Fibroblast of peridontal ligament (primary cell): ENCODE measurements around the gene DENND2C.
A peak's percentile ranks its signal among the peaks of the same experiment; 100 is the strongest.

ENCODE experiments used
- DNase-seq: peaks from one replicate; pipeline ENCODE4 v3.0.0-alpha.2; 2010; ENCODE audit errors: extremely low read depth

The DENND2C gene

DNA sequence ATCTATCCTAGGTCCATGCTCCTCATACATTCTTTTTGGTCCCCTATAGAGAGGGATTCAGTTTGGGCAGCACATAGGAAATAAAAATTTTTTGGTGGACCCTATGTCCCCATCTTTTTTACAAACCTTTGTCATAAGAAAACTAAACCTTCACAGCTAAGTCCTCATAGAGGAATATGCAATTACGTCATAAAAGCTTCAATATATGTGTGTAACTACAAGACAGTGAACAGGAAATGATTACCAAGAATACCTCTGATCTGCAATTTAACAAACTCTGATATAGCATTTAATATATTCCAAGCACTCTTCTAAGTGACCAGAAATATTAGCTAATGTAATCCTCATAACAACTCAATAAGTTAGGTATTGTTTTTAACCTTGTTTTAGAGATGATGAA, 6.3 kb upstream of the DENND2C start:
- no peak for DNase-seq

DNA sequence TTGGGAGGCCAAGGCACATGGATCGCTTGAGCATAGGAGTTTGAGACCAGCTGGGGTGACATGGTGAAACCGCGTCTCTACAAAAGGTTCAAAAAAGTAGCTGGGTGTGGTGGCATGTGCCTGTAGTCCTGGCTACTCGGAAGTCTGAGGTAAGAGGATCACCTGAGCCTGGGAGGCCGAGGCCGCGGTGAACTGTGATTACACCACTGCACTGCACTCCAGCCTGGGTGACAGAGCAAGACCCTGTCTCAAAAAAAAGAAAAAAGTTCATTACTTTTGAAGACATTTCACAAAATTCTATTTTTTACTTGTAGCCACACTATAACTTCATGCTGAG, 2.1 kb upstream of the DENND2C start:
- no peak for DNase-seq

DNA sequence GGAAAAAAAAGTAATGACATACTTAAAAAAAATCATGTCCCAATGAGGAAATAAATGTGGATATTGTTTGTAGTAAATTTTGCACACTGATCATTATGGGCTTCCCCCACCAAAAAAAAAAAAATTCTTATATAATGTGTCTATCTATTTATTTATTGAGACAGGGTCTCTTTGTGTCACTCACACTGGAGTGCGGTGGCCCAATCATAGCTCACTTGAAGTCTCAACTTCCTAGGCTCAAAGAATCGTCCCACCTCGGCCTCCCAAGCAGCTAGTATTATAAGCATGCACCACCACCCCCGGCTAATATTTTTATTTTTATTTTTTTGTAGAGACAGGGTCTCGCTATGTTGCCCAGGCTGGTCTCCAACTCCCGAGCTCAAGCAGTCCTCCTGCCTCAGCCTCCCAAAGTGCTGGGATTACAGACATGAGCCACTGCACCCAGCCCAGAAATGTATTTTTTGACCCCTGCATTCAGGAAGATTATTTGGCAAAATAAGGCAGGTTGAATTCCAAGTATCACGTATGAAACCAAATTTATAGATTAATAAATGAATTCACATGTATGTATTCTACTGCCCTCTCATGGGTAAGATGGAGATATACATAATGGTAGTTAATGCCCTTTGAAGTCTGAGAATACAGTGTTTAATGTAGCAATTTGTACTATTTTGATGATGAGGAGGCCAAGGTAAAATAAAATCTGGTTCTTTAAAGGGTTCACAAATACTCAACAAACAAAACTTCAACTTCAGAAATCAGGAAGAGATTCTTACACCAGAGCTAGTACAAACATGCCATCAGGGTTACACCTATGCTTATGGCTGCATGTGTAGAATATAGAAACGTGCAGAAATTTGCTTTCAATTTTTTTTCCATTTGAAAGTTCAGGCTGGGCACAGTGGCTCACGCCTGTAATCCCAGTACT, 1.4 kb upstream of the DENND2C start:
- DNase-seq, result peak; percentile 34

DNA sequence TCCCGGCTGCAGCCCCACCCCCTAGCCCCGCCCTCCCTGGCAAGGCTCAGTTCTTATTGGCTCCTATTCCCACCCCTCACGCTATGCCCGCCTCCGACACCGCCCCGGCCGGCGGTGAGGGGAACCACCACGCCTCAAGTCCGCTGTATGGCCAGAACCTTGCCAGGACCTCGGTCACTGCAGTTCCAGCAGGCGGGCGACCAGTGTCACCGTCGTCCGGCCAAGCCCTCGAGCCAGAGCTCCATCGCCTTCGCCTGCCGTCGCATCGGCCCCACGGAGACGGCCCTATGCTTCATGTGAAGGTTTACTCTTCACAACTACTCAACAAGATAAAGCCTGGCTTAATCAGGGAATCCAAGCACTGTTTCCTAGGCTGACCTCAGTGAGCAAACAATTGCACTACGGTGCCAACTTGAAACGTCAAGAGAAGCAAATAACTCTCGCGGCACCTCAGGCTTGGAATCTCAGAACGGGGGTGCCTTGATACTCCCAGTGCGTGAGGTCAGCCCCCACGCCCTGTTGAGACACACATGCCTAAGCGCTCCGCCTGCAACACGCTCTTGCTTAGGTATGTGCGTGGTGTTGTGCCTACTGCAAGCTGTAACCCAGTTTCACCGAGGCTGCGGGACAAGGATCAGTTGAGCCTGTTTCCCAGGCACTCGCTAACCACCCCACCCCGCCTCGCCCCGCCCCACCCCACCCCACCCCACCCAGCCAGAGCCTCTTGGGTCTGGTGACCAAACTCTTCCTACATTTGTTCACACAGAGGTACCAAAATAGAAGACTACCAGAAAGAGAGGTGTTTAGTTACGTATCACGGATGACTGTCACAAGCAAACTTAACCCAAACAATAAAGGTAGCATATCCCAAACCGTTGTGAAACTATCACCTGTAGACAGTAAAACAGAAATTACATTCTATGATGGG, 498 bp upstream of the DENND2C start:
- peak; percentile 79 for DNase-seq

DNA sequence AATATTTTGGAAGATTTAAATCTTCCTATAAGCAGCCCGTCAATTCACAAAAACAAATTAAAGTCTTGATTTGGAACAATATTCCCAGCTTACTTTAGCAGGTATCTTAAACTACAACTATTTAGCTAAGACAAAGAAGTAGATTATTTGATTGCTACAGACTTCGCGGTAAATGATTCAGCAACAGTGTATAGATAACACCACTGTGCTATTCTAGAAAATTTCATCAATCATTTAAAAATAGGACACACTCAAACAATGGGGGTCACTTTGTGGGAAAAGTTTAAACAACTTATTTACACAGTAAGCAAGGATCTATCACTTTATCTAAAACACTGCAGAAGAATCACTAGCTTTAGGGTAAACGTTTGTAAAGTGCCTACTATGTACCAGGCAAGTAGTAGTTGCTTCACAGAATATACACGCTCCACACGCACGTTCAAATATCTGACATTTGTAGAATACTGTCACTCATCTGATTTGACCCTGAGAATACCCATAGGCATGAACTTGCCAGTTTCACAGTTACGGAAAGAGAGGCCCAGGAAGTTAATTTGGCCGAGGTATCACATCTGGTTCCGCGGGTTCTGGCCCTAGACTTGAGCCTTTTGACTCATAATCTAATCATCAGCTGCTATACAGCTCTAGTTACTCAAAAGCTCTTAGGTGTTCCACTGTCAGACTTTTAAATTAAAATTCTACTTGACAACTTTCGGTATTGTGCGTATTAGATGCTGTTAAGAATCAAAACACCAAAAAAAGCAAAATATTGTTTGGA, 876 bp downstream of the DENND2C start:
- DNase-seq, result peak; percentile 40

DNA sequence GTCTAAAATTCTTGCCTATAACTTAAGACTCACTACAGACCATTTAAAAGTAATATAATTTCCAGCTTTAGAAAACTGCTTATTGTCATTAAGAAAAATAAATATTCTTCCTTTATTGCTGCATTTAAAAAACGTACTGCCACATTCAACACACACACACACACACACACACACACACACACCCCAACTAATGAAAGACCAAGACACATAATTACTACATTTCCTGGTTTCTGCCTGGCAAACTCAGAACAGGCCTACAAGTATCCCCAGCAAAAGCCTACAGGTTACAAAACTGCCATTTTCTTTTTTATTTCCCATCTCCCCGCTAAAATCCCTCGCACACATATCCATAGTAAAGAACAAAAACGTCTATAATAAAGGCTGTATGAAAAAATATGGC, 1.5 kb downstream of the DENND2C start:
- no peak for DNase-seq

DNA sequence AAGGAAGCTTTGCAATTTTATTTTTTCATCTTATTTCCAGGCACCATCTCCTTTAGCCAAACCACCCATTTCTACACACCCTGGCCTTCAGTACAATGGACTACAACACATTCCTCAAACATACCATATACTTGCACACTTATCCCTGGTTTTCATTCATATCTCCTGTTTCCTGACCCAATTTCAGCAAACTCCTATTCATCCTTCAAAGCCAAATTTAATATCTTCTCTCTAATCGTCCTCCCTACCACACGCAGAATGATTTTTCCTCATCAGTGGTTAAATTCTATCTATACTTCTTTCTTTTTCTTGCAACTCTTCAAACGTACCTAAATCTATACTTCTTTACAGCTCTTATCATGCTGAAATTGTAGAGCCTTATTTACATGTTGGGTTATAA, 2.9 kb downstream of the DENND2C start:
- no peak for DNase-seq

DNA sequence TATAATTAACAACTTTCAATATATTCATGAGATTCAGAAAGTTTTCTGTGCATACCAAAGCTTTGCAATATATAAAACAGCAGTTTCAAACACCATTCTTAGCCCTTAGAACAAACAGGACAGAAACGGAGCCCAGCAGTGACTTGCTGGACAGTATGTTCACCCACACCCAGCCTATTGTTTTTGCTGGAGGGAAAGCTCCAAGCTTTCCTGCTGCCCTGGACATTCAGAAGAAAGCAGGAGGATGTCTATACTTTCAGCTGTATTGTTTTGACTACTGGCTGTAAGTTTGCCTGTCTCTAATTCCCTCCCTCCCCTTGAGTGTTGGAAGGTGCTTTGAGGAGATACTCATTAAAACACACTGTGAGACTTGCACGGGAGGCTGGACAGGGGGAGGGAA, 9.6 kb downstream of the DENND2C start:
- DNase-seq, result no peak

DNA sequence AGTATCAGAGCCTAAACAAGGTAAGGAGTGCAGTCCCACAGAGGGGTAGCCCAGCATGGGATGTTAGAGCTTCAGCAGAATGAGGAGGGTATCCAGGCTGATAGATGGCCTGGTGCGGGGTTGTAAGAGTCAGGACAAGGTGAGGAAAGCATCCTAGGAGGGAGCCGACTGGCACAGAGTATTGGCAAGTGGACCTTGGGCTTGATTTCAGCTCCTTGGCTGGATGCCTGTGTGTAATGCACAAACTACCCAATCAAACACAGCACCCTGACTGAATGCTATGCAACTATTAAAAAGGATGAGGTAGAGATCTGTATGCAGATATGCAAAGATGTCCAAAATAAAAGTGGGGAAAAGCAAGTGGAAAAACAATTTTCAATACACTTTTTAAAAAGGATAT, 18.0 kb downstream of the DENND2C start:
- DNase-seq, result no peak

DNA sequence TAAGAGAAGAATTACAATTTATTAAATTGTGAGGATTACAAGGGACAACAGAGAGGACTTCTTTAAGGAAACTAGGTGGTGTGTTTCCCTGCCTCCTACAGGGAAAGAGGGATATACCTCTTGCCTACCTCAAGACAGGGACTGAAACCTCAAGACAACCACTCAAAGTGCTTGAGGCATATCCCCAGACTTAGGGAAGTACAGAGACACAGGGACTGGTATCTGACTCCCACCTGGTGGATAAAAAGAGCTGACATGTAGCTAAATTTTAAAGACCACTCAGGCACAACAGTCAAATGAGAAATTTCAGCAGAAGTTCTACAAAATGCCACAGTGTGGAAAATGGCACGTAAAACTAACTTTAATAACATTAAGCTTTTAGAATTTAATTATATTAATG, 21.3 kb downstream of the DENND2C start:
- no peak for DNase-seq

DNA sequence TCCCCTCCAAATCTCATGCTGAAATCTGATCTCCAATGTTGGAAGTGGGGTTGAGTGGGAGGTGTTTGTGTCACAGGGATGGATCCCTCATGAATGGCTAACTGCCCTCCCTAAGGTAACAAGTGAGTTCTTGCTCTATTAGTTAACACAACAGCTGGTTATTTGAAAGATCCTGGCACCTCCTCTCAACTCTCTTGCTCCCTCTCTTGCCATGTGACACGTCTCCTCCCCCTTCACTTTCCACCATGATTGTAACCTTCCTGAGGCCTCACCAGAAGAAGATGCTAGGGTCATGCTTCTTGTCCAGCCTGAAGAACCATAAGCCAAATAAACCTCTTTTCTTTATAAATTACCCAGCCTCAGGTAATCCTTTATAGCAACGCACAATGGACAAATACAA, 28.5 kb downstream of the DENND2C start:
- no peak for DNase-seq

DNA sequence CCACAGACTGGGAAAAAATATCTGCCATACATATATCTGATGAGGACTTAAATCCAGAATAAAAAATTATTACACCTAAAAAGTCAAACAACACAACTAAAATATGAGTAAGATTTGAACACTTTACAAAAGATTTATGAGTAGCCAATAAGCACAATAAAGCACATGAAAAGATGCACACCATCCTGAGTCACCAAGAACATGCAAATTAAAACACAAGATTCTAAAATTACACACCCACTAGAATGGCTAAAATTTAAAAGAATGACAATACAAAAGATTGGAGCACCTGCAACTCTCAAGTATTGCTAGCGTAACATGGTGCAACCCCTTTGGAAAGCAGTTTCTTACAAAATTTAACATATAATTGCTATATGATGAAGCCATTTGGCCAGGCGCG, 30.9 kb downstream of the DENND2C start:
- DNase-seq, result no peak

DNA sequence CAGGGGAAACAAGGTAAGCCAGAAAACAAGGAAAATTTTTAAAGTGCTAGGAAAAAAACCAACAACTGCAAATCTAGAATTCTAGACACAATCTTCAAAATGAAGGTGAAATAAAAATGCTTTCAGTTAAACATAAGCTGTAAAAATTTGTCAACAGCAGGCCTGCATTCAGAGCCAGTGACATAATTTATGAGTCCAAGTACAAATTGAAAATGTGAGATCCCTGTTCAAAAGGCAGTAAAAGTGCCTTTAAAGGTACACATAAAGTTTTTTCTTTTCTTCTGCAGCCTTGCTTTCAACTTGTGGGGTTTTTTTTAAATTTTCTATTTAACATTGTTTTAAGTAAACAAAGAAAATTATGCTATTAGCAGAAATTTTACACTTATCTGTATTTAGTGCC, 37.4 kb downstream of the DENND2C start:
- DNase-seq, result no peak

DNA sequence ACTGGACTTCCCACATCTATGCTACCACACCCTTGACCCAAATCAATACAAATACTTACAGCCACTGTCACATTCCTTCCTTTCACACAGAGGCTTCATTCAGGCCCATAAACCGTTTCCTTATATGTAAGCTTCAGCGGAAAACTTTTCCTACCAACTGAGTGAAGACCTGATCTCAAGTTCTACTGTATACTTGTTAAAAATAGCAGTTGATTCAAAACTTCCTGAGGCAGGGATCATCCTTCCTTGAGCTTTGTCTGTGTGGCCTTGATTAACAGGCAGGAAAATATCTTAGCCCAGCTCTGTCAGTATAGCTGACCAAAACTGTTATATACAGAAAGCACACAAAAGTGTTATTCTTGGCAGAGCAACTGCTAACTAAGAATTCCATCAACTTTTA, 42.7 kb downstream of the DENND2C start:
- DNase-seq, result peak; percentile 41

DNA sequence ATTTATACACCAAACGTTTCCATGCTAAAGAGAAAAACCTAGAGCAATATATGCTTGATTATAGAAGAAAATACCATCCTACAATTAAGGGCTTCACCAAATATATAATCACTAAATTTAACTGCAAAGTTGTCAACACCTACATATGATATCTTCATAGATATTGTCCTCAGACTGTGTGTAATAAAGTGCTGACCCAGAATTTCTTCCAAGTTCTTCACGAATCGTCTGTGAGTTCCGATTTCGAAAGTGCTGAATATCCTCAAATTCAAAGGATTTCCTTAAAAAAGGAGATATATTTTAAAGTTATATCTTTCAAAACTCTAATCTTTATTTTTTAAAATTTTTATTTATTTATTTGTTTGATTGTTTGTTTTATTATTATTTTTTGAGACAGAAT, 46.5 kb downstream of the DENND2C start:
- no peak for DNase-seq

DNA sequence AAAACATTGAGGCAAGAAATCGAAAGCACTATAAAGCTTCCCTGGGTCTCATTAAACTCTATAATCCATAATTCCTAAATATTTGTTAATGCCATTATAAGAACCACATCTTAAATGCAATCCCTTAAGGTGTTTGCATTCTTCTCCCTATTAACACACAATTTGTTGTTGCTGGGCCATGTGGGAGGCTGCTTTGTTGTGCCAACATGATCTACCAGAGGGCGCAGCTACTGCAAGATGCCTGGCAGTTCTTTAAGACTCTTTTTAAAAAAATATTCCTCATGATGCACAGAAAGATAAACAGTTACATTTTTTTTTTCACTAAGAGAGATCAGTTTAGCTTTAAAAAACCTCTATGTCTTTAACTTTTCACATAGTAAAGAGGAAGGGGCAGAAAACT, 49.4 kb downstream of the DENND2C start:
- DNase-seq, result no peak

DNA sequence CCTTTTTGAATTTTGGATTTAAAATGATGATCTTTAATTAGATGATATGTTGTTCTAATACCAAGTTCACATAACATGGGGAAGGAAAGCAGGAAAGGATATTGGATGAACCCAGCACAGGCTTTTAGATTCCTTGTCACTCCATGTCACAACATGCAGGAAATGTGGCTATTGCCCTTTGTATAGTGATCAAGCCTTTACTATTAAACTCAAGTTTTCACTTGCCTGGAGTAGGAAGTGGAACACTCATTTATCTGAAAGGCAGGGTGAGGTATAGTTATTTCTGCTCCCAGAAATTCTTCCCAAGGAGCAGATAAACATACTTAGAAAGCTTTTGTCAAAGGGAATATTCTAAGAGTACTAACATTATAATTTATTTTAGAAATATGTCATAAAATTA, 51.2 kb downstream of the DENND2C start:
- DNase-seq, result no peak

DNA sequence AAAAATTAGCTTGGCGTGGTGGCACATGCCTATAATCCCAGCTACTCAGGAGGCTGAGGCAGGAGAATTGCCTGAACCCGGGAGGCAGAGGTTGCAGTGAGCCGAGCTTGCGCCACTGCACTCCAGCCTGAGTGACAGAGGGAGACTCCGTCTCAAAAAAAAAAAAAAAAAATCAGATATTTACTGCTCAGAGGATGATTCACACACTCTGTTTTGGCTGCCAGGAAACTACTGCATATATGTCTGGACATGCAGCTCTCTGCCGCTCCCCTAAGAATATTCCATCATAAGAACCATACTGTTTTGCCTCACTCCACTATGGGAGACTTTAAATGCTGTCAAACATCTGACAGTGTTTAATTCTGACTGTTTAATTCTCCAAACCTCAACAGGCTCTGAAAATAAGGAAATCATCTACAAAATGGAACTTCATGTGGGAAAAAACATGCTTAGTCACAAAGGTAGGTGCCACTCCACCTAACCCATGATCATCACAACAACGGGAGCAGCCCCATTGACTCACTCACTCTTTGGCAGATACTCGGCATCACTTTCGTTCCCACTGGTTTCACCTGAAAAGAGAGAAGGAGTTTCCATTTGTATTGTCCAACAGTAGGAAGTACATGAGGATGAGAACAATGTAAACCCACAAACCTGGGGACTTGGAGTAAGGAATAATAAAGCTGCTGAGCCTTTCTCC, 59.2 kb downstream of the DENND2C start:
- peak; percentile 21 for DNase-seq

DNA sequence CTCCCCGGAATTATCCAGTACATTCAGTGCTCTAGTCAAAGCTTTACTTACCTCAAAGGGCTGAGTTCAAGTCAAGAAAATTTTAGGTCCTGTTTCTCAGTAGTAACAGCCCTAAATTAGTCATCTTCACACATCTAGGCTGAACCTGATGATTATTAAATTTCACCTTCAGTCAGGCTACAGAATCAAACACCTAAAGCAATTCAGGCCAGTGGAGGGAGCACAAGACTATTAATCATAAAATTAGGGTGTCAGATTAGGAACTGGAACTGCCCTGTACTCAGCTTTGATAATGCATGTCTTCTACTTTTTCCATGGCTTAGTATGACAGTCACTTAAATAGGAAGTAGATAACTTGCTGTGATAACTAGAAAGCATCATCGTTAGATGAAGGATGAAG, 60.0 kb downstream of the DENND2C start:
- DNase-seq, result no peak

DNA sequence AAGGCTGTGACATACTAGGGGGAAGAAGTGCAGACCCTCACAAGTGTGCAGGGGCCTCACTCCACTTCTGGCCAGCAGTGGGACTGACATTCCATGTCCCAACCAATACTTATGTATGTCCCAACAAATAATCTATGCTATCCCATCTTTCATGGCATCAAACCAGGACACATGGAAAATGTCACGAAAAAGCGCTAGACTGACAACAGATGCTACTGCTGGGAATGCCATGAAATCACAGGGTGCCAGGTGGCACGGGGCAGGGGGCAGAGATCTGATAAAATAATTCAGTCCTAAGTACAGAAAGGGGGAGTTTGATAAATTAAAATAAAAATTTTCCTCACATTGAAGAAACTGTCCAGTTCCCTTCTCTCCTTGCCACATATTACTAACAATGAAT, 60.8 kb downstream of the DENND2C start:
- DNase-seq, result no peak

DNA sequence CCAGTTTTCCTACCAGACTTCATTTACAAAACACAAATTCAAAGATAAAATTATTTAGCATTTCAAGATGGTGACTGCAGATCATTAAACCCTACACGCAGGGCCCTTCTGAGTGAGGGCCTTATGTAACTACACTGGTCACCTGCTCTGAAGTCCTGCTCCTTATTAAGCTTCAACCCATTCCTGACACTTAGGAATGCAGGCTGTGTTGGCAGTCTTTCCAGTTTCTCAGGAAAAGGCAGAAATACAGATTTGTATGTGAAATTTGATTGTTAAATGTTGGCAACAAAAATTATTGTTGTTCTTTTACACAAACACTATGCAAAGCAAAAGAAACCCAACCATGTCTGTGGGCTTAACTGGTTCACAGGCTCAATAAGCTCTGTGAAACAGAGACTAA, 62.6 kb downstream of the DENND2C start:
- no peak for DNase-seq

DNA sequence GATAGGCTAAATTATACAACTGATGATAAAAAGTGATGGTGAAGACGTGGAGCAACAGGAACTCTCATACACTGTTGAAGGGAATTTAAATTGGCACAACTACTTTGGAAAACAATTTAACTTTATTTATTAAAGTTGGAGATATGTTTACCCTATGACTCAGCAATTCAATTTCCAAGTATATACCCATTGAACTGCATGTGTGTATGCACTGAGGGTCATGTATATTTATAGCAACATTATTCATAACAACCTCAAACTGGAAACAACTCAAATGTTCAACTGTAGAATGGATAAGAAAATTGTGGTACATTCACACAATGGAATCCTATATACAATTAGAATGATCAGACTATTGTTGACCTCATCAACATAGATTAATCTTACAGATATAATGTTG, 71.9 kb downstream of the DENND2C start:
- DNase-seq, result peak; percentile 39
